ENCODE measurements around the gene HAO1.

The HAO1 gene

GRCh38 chr20:7926767-7927166, 13.5 kb downstream of the HAO1 start:
- DNase-seq (ENCODE audit: low spot score): peak; percentile 25

GRCh38 chr20:7926323-7926722, 13.9 kb downstream of the HAO1 start:
- no peak for DNase-seq (ENCODE audit: low spot score)

- peak; percentile 76 for DNase-seq (ENCODE audit: low spot score)
These were observed 15.6 kb downstream of the HAO1 start for GRCh38 chr20:7924692-7925091.

- no peak for DNase-seq (ENCODE audit: low spot score)
These were observed 23.6 kb downstream of the HAO1 start for GRCh38 chr20:7916648-7917047.

GRCh38 chr20:7912551-7912950, 27.7 kb downstream of the HAO1 start:
- DNase-seq (ENCODE audit: low spot score): no peak

GRCh38 chr20:7911586-7912330, 28.5 kb downstream of the HAO1 start:
- DNase-seq (ENCODE audit: low spot score): no peak

- DNase-seq (ENCODE audit: low spot score): no peak
These were observed 31.4 kb downstream of the HAO1 start for GRCh38 chr20:7908905-7909304.

- no peak for DNase-seq (ENCODE audit: low spot score)
These were observed 36.8 kb downstream of the HAO1 start for GRCh38 chr20:7903429-7903828.

- no peak for DNase-seq (ENCODE audit: low spot score)
These were observed 37.4 kb downstream of the HAO1 start for GRCh38 chr20:7902879-7903278.

GRCh38 chr20:7897781-7898364, 42.4 kb downstream of the HAO1 start:
- no peak for DNase-seq (ENCODE audit: low spot score)

GRCh38 chr20:7893014-7893730, 47.1 kb downstream of the HAO1 start:
- DNase-seq (ENCODE audit: low spot score): no peak

GRCh38 chr20:7891705-7892104, 48.6 kb downstream of the HAO1 start:
- DNase-seq (ENCODE audit: low spot score): no peak

- DNase-seq (ENCODE audit: low spot score): no peak
These were observed 50.5 kb downstream of the HAO1 start for GRCh38 chr20:7889736-7890135.

- DNase-seq (ENCODE audit: low spot score): no peak
These were observed 56.5 kb downstream of the HAO1 start for GRCh38 chr20:7883741-7884140.

- DNase-seq (ENCODE audit: low spot score): no peak
These were observed 56.9 kb downstream of the HAO1 start for GRCh38 chr20:7883309-7883708.

- no peak for DNase-seq (ENCODE audit: low spot score)
These were observed 58.2 kb downstream of the HAO1 start for GRCh38 chr20:7882076-7882475.

GRCh38 chr20:7881551-7881950, 58.7 kb downstream of the HAO1 start:
- no peak for DNase-seq (ENCODE audit: low spot score)

GRCh38 chr20:7879883-7880282, 60.4 kb downstream of the HAO1 start:
- peak; percentile 26 for DNase-seq (ENCODE audit: low spot score)

GRCh38 chr20:7868108-7868507, 72.2 kb downstream of the HAO1 start:
- no peak for DNase-seq (ENCODE audit: low spot score)

- no peak for DNase-seq (ENCODE audit: low spot score)
These were observed 74.0 kb downstream of the HAO1 start for GRCh38 chr20:7866285-7866684.

- peak; percentile 63 for DNase-seq (ENCODE audit: low spot score)
These were observed 80.9 kb downstream of the HAO1 start for GRCh38 chr20:7859356-7859802.

- no peak for DNase-seq (ENCODE audit: low spot score)
These were observed 81.5 kb downstream of the HAO1 start for GRCh38 chr20:7858734-7859250.

- DNase-seq (ENCODE audit: low spot score): peak; percentile 39
These were observed 83.5 kb downstream of the HAO1 start for GRCh38 chr20:7856756-7857155.

Data from AG08395 (cell line).